C4-2B (cell line): ENCODE data around the gene SNRPB.

ENCODE experiments used
- ZFX ChIP-seq: fragments of 450-650 bp; IDR thresholded peaks from 2 replicates; pipeline ENCODE4 v1.6.1; 2017
- TF ChIP-seq, protein P1 (sequence below): fragments of 450-650 bp; conservative IDR thresholded peaks from 2 replicates; pipeline ENCODE4 v1.5.1; 2017; ENCODE audit warnings: mild to moderate bottlenecking

- TF ChIP-seq, protein P1, sequence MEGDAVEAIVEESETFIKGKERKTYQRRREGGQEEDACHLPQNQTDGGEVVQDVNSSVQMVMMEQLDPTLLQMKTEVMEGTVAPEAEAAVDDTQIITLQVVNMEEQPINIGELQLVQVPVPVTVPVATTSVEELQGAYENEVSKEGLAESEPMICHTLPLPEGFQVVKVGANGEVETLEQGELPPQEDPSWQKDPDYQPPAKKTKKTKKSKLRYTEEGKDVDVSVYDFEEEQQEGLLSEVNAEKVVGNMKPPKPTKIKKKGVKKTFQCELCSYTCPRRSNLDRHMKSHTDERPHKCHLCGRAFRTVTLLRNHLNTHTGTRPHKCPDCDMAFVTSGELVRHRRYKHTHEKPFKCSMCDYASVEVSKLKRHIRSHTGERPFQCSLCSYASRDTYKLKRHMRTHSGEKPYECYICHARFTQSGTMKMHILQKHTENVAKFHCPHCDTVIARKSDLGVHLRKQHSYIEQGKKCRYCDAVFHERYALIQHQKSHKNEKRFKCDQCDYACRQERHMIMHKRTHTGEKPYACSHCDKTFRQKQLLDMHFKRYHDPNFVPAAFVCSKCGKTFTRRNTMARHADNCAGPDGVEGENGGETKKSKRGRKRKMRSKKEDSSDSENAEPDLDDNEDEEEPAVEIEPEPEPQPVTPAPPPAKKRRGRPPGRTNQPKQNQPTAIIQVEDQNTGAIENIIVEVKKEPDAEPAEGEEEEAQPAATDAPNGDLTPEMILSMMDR, result no peak
- TF ChIP-seq ZFX, result no peak
Measured at GRCh38 chr20:2483504-2483903, 12.9 kb upstream of the SNRPB start.
